ENCODE results near the gene STXBP3.

DNA sequence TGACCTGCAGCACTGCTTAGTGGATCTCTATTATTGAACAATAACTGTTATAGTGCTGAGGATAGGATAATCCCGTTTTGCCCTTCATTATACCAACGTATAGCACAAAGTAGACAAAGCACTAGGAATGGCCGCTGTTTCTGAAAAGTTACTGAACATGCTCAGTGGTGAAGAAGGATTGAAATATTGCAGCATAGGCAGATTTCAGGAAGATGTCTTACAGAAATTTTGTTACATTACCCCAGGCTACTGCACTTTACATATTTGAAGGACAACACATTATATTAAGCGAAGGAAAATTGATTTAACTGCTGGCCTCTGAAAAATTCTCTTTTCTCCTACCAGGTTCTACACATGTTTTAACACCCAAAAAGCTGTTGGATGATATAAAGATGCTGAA lies 62.0 kb downstream of the STXBP3 start:
- no peak for TF ChIP-seq EZH2 (IDR thresholded peaks at IDR 0.05; ENCODE audit: borderline replicate concordance, insufficient read depth, low read depth, low read length, poor library complexity, severe bottlenecking)
- TF ChIP-seq, protein P1, sequence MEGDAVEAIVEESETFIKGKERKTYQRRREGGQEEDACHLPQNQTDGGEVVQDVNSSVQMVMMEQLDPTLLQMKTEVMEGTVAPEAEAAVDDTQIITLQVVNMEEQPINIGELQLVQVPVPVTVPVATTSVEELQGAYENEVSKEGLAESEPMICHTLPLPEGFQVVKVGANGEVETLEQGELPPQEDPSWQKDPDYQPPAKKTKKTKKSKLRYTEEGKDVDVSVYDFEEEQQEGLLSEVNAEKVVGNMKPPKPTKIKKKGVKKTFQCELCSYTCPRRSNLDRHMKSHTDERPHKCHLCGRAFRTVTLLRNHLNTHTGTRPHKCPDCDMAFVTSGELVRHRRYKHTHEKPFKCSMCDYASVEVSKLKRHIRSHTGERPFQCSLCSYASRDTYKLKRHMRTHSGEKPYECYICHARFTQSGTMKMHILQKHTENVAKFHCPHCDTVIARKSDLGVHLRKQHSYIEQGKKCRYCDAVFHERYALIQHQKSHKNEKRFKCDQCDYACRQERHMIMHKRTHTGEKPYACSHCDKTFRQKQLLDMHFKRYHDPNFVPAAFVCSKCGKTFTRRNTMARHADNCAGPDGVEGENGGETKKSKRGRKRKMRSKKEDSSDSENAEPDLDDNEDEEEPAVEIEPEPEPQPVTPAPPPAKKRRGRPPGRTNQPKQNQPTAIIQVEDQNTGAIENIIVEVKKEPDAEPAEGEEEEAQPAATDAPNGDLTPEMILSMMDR (IDR thresholded peaks at IDR 0.05): no peak

Data from B cell (primary cell).